COLO668 (cell line): ENCODE results near the gene SPC24.
"Not testable (repeated sequence)": the region's sequence is repeated elsewhere in the genome, so short reads cannot be mapped to it uniquely, and the experiment has no call there.

ENCODE experiments used
- DNase-seq: peaks from one replicate; lab custom pipeline; 2025; ENCODE audit not compliant: unreplicated experiment; lab: John Stamatoyannopoulos, UW

SPC24 gene

DNA sequence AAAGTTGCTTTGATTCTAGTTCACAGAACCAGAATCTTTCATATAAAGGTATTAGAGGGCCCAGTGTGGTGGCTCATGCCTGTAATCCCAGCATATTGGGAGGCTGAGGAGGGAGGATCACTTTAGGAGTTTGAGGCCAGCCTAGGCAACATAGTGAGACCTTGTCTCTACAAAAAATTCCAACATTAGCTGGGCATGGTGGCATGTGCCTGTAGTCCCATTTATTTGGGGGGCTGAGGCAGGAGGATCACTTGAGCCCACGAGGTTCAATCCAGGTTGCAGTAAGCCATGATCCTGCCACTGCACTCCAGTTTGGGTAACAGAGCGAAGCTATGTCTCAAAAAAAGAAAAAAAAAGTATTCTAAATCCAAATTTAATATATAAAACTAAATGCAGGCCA is 57.3 kb downstream of the SPC24 start:
- no peak for DNase-seq

DNA sequence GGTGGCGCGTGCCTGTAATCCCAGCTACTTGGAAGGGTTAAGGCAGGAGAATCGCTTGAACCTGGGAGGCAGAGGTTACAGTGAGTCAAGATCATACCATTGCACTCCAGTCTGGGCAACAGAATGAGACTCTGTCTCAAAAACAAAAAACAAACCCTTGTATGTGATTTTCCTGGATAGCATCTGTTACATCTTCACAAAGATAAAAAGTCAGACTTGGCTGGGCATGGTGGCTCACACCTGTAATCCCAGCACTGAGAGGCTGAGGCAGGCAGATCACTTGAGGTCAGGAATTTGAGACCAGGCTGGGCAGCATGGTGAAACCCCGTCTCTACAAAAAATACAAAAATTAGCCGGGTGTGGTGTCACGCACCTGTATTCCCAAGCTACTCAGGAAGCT is 58.2 kb downstream of the SPC24 start:
- DNase-seq, result not testable (repeated sequence)

DNA sequence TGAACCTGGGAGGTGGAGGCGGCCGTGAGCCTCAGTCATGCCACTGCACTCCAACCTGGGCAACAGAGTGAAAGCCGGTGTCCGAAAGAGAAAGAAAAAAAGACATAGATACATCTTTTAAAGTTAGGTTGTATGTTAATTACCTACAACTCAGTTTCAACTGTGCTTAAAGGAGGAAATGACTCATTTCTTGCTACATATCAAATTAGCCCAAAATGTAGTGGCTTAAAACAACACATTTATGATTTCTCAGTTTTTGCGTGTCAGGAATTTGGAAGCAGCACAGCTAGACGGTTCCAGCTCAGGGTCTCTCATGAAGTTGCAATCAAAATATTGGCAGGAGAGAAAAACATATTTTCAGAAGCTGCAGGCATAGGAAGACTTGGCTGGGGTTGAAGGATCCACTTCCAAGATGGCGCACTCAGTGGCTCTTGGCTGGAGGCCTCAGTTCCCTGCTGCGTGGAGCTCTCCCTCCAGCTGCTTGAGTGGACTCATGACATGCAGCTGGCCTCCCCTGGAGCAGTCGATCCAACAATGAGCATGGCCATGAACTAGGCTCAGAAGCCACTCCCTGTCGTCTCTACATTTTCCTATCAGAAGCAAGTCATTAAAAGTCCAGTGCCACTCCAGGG is 59.3 kb downstream of the SPC24 start:
- no peak for DNase-seq
